Dendritic cell treated with granulocyte-macrophage colony-stimulating factor and Interleukin-4, amounts not matched to agents 40 ng/mL and 50 ng/mL, for 4 days (primary cell): ENCODE measurements around the gene CDH16.

ENCODE experiments used
- H3K27ac Mint-ChIP-seq: one replicate; pipeline ENCODE4 v1.8.0; 2022; ENCODE audit warnings: mild to moderate bottlenecking, mixed read lengths
- H3K27me3 Mint-ChIP-seq: one replicate; pipeline ENCODE4 v1.8.0; 2022; ENCODE audit warnings: mild to moderate bottlenecking, mixed read lengths
- H3K36me3 Mint-ChIP-seq: one replicate; pipeline ENCODE4 v1.8.0; 2022; ENCODE audit warnings: low read depth, mixed read lengths
- H3K4me1 Mint-ChIP-seq: one replicate; pipeline ENCODE4 v1.8.0; 2022; ENCODE audit warnings: low read depth, mixed read lengths
- H3K4me3 Mint-ChIP-seq: one replicate; pipeline ENCODE4 v1.8.0; 2022; ENCODE audit warnings: mild to moderate bottlenecking, moderate library complexity, mixed read lengths
- H3K9me3 Mint-ChIP-seq: one replicate; pipeline ENCODE4 v1.8.0; 2022; ENCODE audit warnings: mixed read lengths
- intact Hi-C: fragments of 100-400 bp; cut with micrococcal nuclease; formaldehyde crosslinking; loops from one replicate; pipeline ENCODE4 v1.15.0; 2022

Gene CDH16

GRCh38 chr16:66863707-66864106 is 55.0 kb downstream of the CDH16 start:
- Mint-ChIP-seq H3K9me3 (no peaks in the 10 kb centered on the region), H3K27ac (no peak overlapping the region), H3K4me1 (peaks cover 6% of the 10 kb centered on the region), H3K36me3 (no peaks in the 10 kb centered on the region), H3K27me3 (peaks cover 18% of the 10 kb centered on the region), H3K4me3 (no peak overlapping the region)
- intact Hi-C loops = no loop called here

- intact Hi-C loops = no loop called here
- H3K27ac Mint-ChIP-seq = no peak overlapping the region
- no peaks in the 10 kb centered on the region for H3K36me3 Mint-ChIP-seq
- no peaks in the 10 kb centered on the region for H3K4me1 Mint-ChIP-seq
- H3K27me3 Mint-ChIP-seq = peaks cover 12% of the 10 kb centered on the region
- H3K9me3 Mint-ChIP-seq = no peaks in the 10 kb centered on the region
- H3K4me3 Mint-ChIP-seq = no peak overlapping the region
These were observed 56.6 kb downstream of the CDH16 start for GRCh38 chr16:66862023-66862520.

DNA sequence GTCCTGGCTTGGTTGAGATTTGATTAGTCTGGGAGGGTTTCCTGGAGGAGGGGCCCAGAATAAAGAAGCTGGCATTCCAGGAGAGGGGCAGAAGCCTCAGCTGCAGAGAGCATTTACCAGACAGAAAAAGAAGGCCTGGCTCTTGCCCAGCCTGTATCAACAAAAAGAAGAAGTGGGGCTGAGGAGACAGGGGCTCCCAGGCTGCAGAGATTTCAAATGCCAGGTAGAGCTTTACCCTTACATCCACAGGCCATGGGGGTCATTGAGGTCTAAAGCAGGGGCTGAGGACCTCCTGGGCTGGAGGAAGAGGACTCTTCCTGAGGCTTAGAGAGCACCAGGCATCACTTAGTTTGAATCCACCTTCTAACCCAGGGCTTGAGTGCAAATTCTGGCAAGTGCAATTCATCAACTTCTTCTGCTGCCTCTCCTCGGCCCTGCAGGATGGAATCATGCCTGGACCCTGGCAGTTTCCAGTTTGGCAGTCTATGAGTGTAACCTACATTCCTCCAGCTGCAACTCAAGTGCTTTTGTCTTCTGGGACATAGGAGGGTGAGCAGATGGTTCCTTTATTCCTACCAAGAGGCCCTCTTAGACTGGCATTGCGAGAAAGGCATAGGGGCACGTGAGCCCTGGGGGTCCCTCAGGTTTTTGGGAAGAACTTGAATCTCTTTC is 59.2 kb downstream of the CDH16 start:
- intact Hi-C loops = no loop called here

GRCh38 chr16:66858740-66859396 is 59.8 kb downstream of the CDH16 start:
- H3K27ac Mint-ChIP-seq = no peak overlapping the region
- H3K9me3 Mint-ChIP-seq = no peaks in the 10 kb centered on the region
- no peak overlapping the region for H3K4me3 Mint-ChIP-seq
- H3K36me3 Mint-ChIP-seq = no peaks in the 10 kb centered on the region
- no peaks in the 10 kb centered on the region for H3K4me1 Mint-ChIP-seq
- intact Hi-C loops = no loop called here
- peaks cover 25% of the 10 kb centered on the region for H3K27me3 Mint-ChIP-seq

More for the DNA sequence above, 59.2 kb downstream of the CDH16 start:
- no peaks in the 10 kb centered on the region for H3K36me3 Mint-ChIP-seq
- no peaks in the 10 kb centered on the region for H3K4me1 Mint-ChIP-seq
- H3K4me3 Mint-ChIP-seq = no peak overlapping the region
- H3K27me3 Mint-ChIP-seq = peaks cover 18% of the 10 kb centered on the region
- no peak overlapping the region for H3K27ac Mint-ChIP-seq
- H3K9me3 Mint-ChIP-seq = no peaks in the 10 kb centered on the region
